HepG2 (cell line): ENCODE data around the gene KPNB1. TPM values are rescaled to one million over a fixed set of nuclear protein-coding genes. Genes with fewer than 3 reads are reported as not detected.

Experiments used
- BHLHE40 ChIP-seq: IDR thresholded peaks from 2 replicates; pipeline ENCODE4 v1.6.1; 2011; ENCODE audit warnings: low read length, improper control_type of control experiment
- CHD2 ChIP-seq: IDR thresholded peaks from 2 replicates; pipeline ENCODE4 v1.6.1; 2011; ENCODE audit warnings: low read depth, low read length, improper control_type of control experiment
- KAT7 ChIP-seq: IDR thresholded peaks from 2 replicates; pipeline ENCODE4 v1.6.1; 2018; ENCODE audit warnings: borderline replicate concordance, missing compliant biosample characterization
- KLF12 ChIP-seq: sonication (generic); formaldehyde crosslinking; IDR thresholded peaks from 2 replicates; pipeline ENCODE4 v1.4.0; 2020; ENCODE audit warnings: missing genetic modification reagents, borderline replicate concordance
- PBX2 ChIP-seq: IDR thresholded peaks from 2 replicates; pipeline ENCODE4 v1.6.1; 2016; ENCODE audit warnings: control low read depth
- RELA ChIP-seq: sonication (generic); formaldehyde crosslinking; IDR thresholded peaks from 2 replicates; pipeline ENCODE4 v1.4.0; 2020; ENCODE audit warnings: missing genetic modification reagents
- SP5 ChIP-seq: IDR thresholded peaks from 2 replicates; pipeline ENCODE4 v1.6.1; 2016; ENCODE audit warnings: low read depth, borderline replicate concordance
- TRIM24 ChIP-seq: sonication (generic); formaldehyde crosslinking; IDR thresholded peaks from 2 replicates; pipeline ENCODE4 v1.8.0; 2022; ENCODE audit warnings: mild to moderate bottlenecking, missing genetic modification reagents
- ZFP36L1 ChIP-seq: sonication (generic); formaldehyde crosslinking; IDR thresholded peaks from 2 replicates; pipeline ENCODE4 v1.8.0; 2022; ENCODE audit warnings: mild to moderate bottlenecking, missing genetic modification reagents, moderate library complexity
- ZNF205 ChIP-seq: IDR thresholded peaks from 2 replicates; pipeline ENCODE4 v1.6.1; 2018; ENCODE audit warnings: missing biosample characterization, missing genetic modification reagents
- ZNF432 ChIP-seq: sonication (generic); formaldehyde crosslinking; IDR thresholded peaks from 2 replicates; pipeline ENCODE4 v1.5.0; 2020; ENCODE audit warnings: missing genetic modification reagents, mild to moderate bottlenecking, borderline replicate concordance
- ZNF513 ChIP-seq: sonication (generic); formaldehyde crosslinking; conservative IDR thresholded peaks from 2 replicates; pipeline ENCODE4 v1.5.0; 2020; ENCODE audit warnings: missing genetic modification reagents
- ZNF589 ChIP-seq: sonication (generic); formaldehyde crosslinking; conservative IDR thresholded peaks from 2 replicates; pipeline ENCODE4 v1.8.0; 2022; ENCODE audit warnings: mild to moderate bottlenecking, moderate library complexity, missing genetic modification reagents
- ZNF619 ChIP-seq: sonication (generic); formaldehyde crosslinking; IDR thresholded peaks from 2 replicates; pipeline ENCODE4 v1.4.0; 2020; ENCODE audit warnings: mild to moderate bottlenecking, missing genetic modification reagents
- ZNF660 ChIP-seq: sonication (generic); formaldehyde crosslinking; IDR thresholded peaks from 2 replicates; pipeline ENCODE4 v1.5.1; 2020; ENCODE audit warnings: mild to moderate bottlenecking, low read depth, missing genetic modification reagents, borderline replicate concordance
- ZNF678 ChIP-seq: sonication (generic); formaldehyde crosslinking; IDR thresholded peaks from 2 replicates; pipeline ENCODE4 v1.4.0; 2020; ENCODE audit warnings: mild to moderate bottlenecking, missing genetic modification reagents
- ZSCAN12 ChIP-seq: sonication (generic); formaldehyde crosslinking; IDR thresholded peaks from 2 replicates; pipeline ENCODE4 v1.9.0; 2021; ENCODE audit warnings: mild to moderate bottlenecking, missing genetic modification reagents
- ZSCAN5A ChIP-seq: sonication (generic); formaldehyde crosslinking; IDR thresholded peaks from 2 replicates; pipeline ENCODE4 v1.8.0; 2022; ENCODE audit warnings: mild to moderate bottlenecking, missing genetic modification reagents, borderline replicate concordance
- polyA plus RNA-seq, 8 experiments: library from polyadenylated mRNA; depleted of rRNA in 3 of 8; stranded (reverse) in 7 of 8; unstranded in 1 of 8; fragments of >200 nt; fragmentation: Illumina TruSeq in 4 of 8; extraction: Trizol in 4 of 8; gene quantifications; 2 replicates each; pipeline versions ENCODE4 v1.2.1 to v1.2.3, GENCODE V29; 2011 to 2016; ENCODE audit warnings: low read depth in 4 of 8, missing spikeins in 1 of 8, mixed read lengths in 1 of 8; ENCODE audit not compliant: insufficient read depth in 1 of 8
- total RNA-seq, 5 experiments: library from RNA; depleted of rRNA; stranded (reverse); fragments of >200 nt; fragmentation: Illumina TruSeq; extraction: Trizol; gene quantifications; 2 replicates each; pipeline ENCODE4 v1.2.3, GENCODE V29; 2016; ENCODE audit warnings: low read depth in 1 of 5
- TF ChIP-seq, protein P1 (sequence below): sonication (generic); formaldehyde crosslinking; IDR thresholded peaks from 2 replicates; pipeline ENCODE4 v1.4.0; 2020; ENCODE audit warnings: missing genetic modification reagents
- TF ChIP-seq, protein P2 (sequence below): sonication (generic); formaldehyde crosslinking; IDR thresholded peaks from 2 replicates; pipeline ENCODE4 v1.4.0; 2020; ENCODE audit warnings: missing genetic modification reagents
- TF ChIP-seq, protein P3 (sequence below), 2 experiments: fragments of 450-650 bp in 1 of 2; sonication (generic) in 1 of 2; formaldehyde crosslinking; IDR thresholded peaks; 2 replicates each; pipeline versions ENCODE4 v1.5.0 to v1.8.0; 2020 to 2022; ENCODE audit warnings: mild to moderate bottlenecking in 1 of 2, missing genetic modification reagents in 1 of 2

KPNB1 gene
- total and polyA plus RNA-seq, 2 of the 13 experiments (the other 11 are each of a cell fraction or from before 2014, with no cell fraction given) = 164 to 424 TPM

DNA sequence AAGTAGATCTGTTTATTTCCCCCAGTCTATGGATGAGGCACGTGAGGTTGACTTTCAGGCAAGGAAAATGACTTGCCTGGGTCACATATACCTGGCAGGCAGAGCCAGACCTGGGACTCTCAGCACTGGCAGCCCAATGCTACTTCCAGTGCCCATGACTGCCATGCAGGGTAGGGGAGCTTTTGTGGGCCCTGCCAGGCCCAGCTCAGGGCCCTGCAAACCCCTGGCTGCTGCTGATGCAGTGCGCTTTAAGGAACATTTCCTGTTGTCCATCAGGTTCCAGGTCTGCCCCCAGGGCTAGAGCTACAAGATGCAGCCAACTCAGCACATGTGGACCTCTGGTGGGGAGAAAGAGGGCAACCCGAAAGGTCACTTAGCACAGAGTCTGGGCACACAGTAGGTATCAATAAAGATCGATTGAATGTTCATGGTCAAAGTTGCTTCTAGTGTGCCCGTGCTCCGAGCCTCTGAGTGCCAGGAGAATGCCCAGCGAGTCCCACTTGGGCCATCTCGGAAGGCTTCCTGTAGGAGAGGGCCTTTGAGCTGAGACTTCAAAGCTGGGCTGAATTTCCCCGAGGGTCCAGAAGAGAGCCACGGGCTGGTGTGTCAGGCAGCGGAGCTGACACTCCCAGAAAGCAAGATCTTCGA lies 82.8 kb downstream of the KPNB1 start (continued):
- no peak for TF ChIP-seq BHLHE40
- no peak for TF ChIP-seq ZNF660
- TF ChIP-seq ZSCAN12 (CRISPR knock-in tag) = no peak
- TF ChIP-seq ZNF678 = no peak
- TF ChIP-seq, protein P1, sequence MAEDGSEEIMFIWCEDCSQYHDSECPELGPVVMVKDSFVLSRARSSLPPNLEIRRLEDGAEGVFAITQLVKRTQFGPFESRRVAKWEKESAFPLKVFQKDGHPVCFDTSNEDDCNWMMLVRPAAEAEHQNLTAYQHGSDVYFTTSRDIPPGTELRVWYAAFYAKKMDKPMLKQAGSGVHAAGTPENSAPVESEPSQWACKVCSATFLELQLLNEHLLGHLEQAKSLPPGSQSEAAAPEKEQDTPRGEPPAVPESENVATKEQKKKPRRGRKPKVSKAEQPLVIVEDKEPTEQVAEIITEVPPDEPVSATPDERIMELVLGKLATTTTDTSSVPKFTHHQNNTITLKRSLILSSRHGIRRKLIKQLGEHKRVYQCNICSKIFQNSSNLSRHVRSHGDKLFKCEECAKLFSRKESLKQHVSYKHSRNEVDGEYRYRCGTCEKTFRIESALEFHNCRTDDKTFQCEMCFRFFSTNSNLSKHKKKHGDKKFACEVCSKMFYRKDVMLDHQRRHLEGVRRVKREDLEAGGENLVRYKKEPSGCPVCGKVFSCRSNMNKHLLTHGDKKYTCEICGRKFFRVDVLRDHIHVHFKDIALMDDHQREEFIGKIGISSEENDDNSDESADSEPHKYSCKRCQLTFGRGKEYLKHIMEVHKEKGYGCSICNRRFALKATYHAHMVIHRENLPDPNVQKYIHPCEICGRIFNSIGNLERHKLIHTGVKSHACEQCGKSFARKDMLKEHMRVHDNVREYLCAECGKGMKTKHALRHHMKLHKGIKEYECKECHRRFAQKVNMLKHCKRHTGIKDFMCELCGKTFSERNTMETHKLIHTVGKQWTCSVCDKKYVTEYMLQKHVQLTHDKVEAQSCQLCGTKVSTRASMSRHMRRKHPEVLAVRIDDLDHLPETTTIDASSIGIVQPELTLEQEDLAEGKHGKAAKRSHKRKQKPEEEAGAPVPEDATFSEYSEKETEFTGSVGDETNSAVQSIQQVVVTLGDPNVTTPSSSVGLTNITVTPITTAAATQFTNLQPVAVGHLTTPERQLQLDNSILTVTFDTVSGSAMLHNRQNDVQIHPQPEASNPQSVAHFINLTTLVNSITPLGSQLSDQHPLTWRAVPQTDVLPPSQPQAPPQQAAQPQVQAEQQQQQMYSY (CRISPR knock-in tag) = no peak
- no peak for TF ChIP-seq KAT7 (CRISPR knock-in tag)
- TF ChIP-seq, protein P2, sequence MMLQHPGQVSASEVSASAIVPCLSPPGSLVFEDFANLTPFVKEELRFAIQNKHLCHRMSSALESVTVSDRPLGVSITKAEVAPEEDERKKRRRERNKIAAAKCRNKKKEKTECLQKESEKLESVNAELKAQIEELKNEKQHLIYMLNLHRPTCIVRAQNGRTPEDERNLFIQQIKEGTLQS = no peak
- TF ChIP-seq SP5 = no peak
- TF ChIP-seq TRIM24 (CRISPR knock-in tag) = no peak
- TF ChIP-seq ZFP36L1 = no peak
- no peak for TF ChIP-seq RELA
- no peak for TF ChIP-seq ZNF432 (CRISPR knock-in tag)
- no peak for TF ChIP-seq ZNF589 (CRISPR knock-in tag)
- TF ChIP-seq CHD2 = no peak
- no peak for TF ChIP-seq KLF12
- no peak for TF ChIP-seq ZNF619 (CRISPR knock-in tag)
- no peak for TF ChIP-seq ZNF205
- TF ChIP-seq, protein P3, sequence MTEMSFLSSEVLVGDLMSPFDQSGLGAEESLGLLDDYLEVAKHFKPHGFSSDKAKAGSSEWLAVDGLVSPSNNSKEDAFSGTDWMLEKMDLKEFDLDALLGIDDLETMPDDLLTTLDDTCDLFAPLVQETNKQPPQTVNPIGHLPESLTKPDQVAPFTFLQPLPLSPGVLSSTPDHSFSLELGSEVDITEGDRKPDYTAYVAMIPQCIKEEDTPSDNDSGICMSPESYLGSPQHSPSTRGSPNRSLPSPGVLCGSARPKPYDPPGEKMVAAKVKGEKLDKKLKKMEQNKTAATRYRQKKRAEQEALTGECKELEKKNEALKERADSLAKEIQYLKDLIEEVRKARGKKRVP (CRISPR knock-in tag; IDR thresholded peaks at IDR 0.05) = no peak
- no peak for TF ChIP-seq PBX2
- no peak for TF ChIP-seq ZNF513 (CRISPR knock-in tag)
- no peak for TF ChIP-seq ZSCAN5A (CRISPR knock-in tag)
